AG09319 (cell line): ENCODE measurements around the gene FOSL1.

Experiments used
- DNase-seq: peaks from one replicate; pipeline ENCODE4 v3.0.0-alpha.2; 2010; ENCODE audit warnings: low read depth; ENCODE audit errors: extremely low read depth
- TF ChIP-seq, protein P1 (sequence below): IDR thresholded peaks from 2 replicates; pipeline ENCODE4 v1.5.1; 2011; ENCODE audit warnings: low read depth, mild to moderate bottlenecking, inconsistent platforms, low read length, moderate library complexity

The FOSL1 gene

DNA sequence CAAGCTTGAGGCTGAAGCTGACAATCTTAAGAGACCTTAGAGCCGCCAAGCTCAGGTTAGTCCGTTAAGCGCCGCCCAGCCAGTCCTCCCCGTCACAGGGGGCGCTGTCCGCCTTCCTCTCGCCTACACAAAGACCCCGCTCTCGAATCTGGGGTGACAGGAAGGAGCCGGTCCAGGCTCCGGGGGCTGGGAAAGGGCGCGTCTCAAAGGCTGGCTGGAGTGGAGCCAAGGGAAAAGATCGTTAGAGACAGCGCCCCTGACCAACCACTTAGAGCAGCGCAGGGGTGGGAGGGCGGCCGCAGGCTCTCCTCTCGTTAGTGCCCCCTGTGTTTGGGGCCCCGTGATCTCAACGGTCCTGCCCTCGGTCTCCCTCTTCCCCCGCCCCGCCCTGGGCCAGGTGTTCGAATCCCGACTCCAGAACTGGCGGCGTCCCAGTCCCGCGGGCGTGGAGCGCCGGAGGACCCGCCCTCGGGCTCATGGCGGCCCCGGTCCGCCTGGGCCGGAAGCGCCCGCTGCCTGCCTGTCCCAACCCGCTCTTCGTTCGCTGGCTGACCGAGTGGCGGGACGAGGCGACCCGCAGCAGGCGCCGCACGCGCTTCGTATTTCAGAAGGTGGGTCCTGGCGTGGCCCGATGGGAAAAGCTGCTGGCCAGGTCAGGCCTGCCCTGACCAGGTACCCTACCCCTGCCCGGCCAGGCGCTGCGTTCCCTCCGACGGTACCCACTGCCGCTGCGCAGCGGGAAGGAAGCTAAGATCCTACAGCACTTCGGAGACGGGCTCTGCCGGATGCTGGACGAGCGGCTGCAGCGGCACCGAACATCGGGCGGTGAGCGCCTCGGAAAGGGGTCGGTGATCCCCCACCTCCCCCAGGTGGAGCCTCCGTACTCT is 39.7 kb downstream of the FOSL1 start, which contains the start of gene MUS81:
MUS81 (plus strand) TSS at position 156 of the 887 bp plus-strand sequence; CDS start at position 477, 321 bp downstream.
- DNase-seq: peak; percentile 96
- TF ChIP-seq, protein P1, sequence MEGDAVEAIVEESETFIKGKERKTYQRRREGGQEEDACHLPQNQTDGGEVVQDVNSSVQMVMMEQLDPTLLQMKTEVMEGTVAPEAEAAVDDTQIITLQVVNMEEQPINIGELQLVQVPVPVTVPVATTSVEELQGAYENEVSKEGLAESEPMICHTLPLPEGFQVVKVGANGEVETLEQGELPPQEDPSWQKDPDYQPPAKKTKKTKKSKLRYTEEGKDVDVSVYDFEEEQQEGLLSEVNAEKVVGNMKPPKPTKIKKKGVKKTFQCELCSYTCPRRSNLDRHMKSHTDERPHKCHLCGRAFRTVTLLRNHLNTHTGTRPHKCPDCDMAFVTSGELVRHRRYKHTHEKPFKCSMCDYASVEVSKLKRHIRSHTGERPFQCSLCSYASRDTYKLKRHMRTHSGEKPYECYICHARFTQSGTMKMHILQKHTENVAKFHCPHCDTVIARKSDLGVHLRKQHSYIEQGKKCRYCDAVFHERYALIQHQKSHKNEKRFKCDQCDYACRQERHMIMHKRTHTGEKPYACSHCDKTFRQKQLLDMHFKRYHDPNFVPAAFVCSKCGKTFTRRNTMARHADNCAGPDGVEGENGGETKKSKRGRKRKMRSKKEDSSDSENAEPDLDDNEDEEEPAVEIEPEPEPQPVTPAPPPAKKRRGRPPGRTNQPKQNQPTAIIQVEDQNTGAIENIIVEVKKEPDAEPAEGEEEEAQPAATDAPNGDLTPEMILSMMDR: peak; percentile 88

DNA sequence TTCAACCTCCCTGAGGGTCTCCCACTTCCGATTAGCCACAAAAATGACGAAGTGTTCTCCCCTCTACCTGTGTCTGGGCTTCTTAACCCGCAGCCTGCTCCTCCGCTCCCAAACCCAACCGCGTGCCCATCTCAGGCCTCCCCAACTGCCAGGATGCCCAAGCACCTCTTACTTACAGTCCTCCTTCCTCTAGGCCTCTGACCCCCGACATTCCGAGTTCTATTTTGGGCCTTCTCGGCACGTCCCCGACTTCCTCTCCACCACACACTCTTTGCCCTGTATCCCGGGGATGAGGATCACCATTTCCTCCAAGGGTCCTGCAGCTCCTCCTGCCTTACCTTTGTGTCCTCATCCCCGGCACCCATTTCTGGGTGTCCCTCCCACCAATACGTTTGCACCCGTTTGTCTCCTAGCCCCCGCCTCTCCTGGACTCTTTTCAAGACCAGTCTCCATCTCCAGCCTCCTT is 40.3 kb downstream of the FOSL1 start:
- DNase-seq: no peak
- TF ChIP-seq, protein P1: no peak

DNA sequence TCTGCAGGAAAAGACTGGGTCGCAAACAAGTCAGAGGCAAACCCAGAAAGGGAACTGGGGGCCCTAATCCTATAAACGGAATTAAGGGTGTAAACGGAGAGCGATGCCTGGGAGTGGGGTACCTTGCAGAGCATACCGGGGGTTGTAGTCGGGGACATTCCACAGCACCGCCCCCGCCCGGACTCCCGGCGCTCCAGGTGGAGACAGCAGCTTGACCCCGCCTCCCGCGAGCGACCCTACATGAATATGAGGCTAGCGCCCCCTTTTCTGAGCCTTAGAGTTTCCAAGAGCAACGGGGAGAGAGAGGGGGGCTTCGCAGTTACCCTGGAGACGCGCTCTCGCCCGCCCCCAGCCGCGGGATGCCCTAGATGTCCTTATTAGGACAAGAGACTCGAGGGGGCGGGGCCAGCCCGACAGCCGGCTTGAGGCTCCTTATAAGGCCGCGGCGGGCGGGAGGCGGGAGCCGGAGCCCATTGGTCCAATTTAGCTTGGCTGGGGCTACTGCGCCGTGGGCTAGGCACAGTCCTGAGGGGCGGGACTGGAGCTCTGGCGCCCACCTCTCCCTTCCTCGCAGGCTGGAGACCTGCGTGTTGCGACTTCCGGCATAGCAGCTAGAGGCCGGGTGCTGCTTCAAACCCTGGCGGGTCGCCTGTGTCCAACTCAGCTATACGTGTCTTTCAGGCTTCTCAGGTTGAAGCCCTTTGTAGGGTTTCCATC is 40.9 kb downstream of the FOSL1 start:
- TF ChIP-seq, protein P1: no peak
- DNase-seq: peak; percentile 96

DNA sequence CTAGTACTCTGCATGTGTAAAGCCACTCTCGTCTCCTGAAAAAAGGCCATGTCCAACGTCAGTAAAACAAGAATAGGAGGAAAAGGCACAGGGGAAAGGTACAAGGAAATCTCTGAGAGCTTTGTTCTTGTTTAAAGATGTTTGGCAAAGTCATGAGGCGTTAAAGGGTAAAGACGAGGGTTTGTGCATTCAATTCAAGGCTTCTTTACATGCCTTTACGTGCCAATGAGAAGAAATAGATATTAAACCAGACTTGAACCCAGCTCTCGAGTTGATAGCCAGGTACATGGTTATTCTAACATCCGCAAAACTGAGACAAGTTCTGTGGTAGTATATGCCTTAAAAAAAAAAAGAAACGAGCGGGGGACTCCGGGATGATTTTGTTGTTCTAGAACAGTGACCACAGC is 41.5 kb downstream of the FOSL1 start:
- no peak for DNase-seq
- TF ChIP-seq, protein P1: no peak

DNA sequence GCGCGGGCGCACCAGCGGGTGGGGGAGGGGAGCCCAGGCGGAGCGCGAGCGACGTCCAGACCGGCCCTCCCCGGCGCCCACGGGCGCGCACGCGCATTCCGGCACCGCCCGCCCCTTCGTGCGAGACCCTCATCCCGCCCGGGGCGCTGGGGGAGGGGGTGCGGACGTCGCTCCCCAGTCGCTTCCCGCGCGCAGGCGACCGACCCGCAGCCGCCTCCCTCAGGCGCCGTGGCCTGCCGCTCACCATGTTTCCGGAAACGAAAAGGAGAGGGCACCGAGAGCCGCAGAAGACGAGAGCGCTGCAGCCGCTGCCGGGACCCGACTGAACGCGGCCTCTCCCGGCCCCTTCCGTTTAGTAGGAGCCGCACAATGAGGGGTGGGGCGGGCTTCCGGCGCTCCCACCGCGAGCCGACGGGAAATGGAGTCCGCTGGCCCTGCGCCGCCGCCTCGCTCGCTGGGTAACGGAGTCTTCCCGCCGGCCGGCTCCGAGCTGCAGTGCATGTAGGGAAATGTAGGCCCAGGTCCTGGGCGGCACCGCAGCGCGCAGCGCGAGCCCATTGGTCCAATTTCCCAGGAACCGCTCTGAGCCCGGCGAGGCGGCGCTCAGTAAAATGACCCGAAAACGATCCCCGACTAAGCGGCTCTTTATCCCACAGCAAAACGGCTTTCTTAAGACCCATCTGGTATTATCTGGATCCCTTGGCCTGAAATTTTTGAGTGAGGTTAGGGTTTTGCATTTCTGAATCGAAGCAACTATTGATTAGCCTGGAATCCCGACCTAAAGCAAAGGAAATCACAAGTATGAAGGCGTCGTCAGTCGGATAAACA is 42.1 kb downstream of the FOSL1 start, which contains the start of gene CFL1:
CFL1 (minus strand) TSS at position 328 of the 828 bp plus-strand sequence; CDS start at position 247, 81 bp downstream.
- TF ChIP-seq, protein P1: no peak
- peak; percentile 94 for DNase-seq

DNA sequence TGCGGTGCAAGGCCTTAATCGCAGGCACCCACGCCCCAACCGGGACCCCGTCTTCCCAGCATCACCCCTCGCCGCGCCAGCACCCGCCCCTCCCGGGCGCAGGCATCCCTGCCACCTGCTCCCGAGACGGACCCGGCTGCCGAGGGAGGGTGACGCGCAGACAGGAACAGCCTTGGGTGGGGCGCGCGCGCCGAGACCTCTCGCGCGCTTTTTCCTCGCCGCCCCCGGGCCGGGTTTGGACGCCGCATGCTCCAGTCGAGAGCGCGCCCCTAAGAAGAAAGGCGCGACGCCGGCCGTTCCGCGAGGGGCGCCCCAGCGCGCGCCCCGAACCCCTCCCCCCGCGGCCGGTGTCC is 42.7 kb downstream of the FOSL1 start:
- no peak for DNase-seq
- TF ChIP-seq, protein P1: no peak
